HCT116 (cell line): Measurements from ENCODE around the gene OR10A5.

Experiments used
- CTCF ChIP-seq, 3 experiments: fragments of 200-600 bp in 1 of 3; sonication (generic) in 1 of 3; IDR thresholded peaks in 2 of 3; conservative IDR thresholded peaks in 1 of 3; 2 replicates each; pipeline ENCODE4 v1.5.1; 2012 to 2017; ENCODE audit warnings: low read depth in 2 of 3, low read length in 2 of 3, antibody characterized with exemption in 1 of 3, borderline replicate concordance in 1 of 3, control low read depth in 1 of 3, mild to moderate bottlenecking in 1 of 3, mixed read lengths in 1 of 3, mixed run types in 1 of 3, moderate library complexity in 1 of 3; ENCODE audit not compliant: insufficient read depth in 1 of 3
- EZH2 ChIP-seq: fragments of 200-600 bp; sonication (generic); IDR thresholded peaks from 2 replicates; pipeline ENCODE4 v1.6.1; 2017; ENCODE audit warnings: antibody characterized with exemption, mixed run types
- MAX ChIP-seq: IDR thresholded peaks from 2 replicates; pipeline ENCODE4 v1.6.1; 2012
- POLR2A ChIP-seq: IDR thresholded peaks from 2 replicates; pipeline ENCODE4 v1.7.0; 2011; ENCODE audit warnings: borderline replicate concordance; ENCODE audit not compliant: insufficient read depth, insufficient read length; ENCODE audit errors: extremely low read depth
- POLR2AphosphoS5 ChIP-seq: IDR thresholded peaks from 2 replicates; pipeline ENCODE4 v1.6.1; 2011; ENCODE audit warnings: mild to moderate bottlenecking, low read depth, low read length, moderate library complexity
- TF ChIP-seq, protein P1 (sequence below): IDR thresholded peaks from 2 replicates; pipeline ENCODE4 v1.6.1; 2011; ENCODE audit warnings: mild to moderate bottlenecking, low read length, moderate library complexity; ENCODE audit not compliant: insufficient replicate concordance; ENCODE audit errors: extremely low read depth

GRCh38 chr11:6844356-6844755 is 1.1 kb upstream of the OR10A5 start:
- TF ChIP-seq CTCF (IDR thresholded peaks at IDR 0.05 in 2 of 3, conservative IDR thresholded peaks at IDR 0.05 in 1 of 3; ENCODE audit: borderline replicate concordance in 1 of 3, insufficient read depth in 1 of 3, low read depth in 2 of 3, low read length in 2 of 3) (no peak), MAX (no peak), POLR2A (no peak), POLR2AphosphoS5 (no peak), EZH2 (no peak)
- TF ChIP-seq, protein P1, sequence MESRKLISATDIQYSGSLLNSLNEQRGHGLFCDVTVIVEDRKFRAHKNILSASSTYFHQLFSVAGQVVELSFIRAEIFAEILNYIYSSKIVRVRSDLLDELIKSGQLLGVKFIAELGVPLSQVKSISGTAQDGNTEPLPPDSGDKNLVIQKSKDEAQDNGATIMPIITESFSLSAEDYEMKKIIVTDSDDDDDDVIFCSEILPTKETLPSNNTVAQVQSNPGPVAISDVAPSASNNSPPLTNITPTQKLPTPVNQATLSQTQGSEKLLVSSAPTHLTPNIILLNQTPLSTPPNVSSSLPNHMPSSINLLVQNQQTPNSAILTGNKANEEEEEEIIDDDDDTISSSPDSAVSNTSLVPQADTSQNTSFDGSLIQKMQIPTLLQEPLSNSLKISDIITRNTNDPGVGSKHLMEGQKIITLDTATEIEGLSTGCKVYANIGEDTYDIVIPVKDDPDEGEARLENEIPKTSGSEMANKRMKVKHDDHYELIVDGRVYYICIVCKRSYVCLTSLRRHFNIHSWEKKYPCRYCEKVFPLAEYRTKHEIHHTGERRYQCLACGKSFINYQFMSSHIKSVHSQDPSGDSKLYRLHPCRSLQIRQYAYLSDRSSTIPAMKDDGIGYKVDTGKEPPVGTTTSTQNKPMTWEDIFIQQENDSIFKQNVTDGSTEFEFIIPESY: no peak
